Fibroblast of lung (primary cell): ENCODE data around the gene LCE3A.

Experiments used
- EZH2 ChIP-seq: IDR thresholded peaks from 2 replicates; pipeline ENCODE4 v1.5.1; 2012; ENCODE audit warnings: low read length, control low read depth, mild to moderate bottlenecking; ENCODE audit errors: missing control alignments
- TF ChIP-seq, protein P1 (sequence below), 2 donors: IDR thresholded peaks in 1 of 2; conservative IDR thresholded peaks in 1 of 2; 1 replicate in 1 of 2; 2 replicates in 1 of 2; pipeline ENCODE4 v1.5.1; 2011 to 2012; ENCODE audit warnings: low read length in 2 of 2, control low read depth in 1 of 2, inconsistent platforms in 1 of 2, low read depth in 1 of 2, mild to moderate bottlenecking in 1 of 2

DNA sequence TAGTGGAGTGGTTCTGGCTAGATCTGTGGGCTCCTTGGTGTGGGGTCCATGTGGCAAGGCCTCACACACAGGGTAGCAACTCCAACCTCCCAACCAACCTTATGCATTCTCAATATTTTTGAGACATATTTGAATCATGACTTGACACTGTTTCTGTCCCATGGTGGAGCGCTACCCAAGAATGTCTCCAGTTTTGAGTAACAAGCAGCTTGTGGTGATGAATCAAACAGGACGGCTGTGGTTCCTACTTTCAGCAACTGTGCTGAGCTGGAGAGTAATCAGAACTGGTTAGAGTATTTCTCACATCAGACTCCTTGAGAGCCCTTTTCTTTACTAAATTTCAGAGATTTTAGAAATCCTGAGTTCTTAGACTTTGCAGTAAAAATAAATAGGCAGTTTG, 45.7 kb downstream of the LCE3A start:
- TF ChIP-seq, protein P1, sequence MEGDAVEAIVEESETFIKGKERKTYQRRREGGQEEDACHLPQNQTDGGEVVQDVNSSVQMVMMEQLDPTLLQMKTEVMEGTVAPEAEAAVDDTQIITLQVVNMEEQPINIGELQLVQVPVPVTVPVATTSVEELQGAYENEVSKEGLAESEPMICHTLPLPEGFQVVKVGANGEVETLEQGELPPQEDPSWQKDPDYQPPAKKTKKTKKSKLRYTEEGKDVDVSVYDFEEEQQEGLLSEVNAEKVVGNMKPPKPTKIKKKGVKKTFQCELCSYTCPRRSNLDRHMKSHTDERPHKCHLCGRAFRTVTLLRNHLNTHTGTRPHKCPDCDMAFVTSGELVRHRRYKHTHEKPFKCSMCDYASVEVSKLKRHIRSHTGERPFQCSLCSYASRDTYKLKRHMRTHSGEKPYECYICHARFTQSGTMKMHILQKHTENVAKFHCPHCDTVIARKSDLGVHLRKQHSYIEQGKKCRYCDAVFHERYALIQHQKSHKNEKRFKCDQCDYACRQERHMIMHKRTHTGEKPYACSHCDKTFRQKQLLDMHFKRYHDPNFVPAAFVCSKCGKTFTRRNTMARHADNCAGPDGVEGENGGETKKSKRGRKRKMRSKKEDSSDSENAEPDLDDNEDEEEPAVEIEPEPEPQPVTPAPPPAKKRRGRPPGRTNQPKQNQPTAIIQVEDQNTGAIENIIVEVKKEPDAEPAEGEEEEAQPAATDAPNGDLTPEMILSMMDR (conservative IDR thresholded peaks at IDR 0.05 in 1 of 2, IDR thresholded peaks at IDR 0.05 in 1 of 2; ENCODE audit: low read depth in 1 of 2, low read length in 2 of 2), result no peak
- TF ChIP-seq EZH2, result no peak
